PC-3 (cell line): ENCODE results near the gene VWA5A.

Source experiments
- CTCF ChIP-seq: fragments of 300-600 bp; sonication (generic); conservative IDR thresholded peaks from 2 replicates; pipeline ENCODE4 v1.5.1; 2017; ENCODE audit warnings: antibody characterized with exemption, low read depth, mild to moderate bottlenecking, low read length
- EZH2phosphoT487 ChIP-seq: fragments of 300-600 bp; sonication (generic); IDR thresholded peaks from 2 replicates; pipeline ENCODE4 v1.6.1; 2018; ENCODE audit warnings: mild to moderate bottlenecking, antibody characterized with exemption, low read length, borderline replicate concordance

GRCh38 chr11:124096364-124096763 is 18.9 kb upstream of the VWA5A start:
- TF ChIP-seq CTCF (no peak), EZH2phosphoT487 (no peak)
